ENCODE data around the gene CCDC159.
"Not testable (repeated sequence)": the region's sequence is repeated elsewhere in the genome, so short reads cannot be mapped to it uniquely, and the experiment has no call there.

Gene CCDC159

GRCh38 chr19:11338569-11339253 lies 7.6 kb upstream of the CCDC159 start:
- no peak for DNase-seq

DNA sequence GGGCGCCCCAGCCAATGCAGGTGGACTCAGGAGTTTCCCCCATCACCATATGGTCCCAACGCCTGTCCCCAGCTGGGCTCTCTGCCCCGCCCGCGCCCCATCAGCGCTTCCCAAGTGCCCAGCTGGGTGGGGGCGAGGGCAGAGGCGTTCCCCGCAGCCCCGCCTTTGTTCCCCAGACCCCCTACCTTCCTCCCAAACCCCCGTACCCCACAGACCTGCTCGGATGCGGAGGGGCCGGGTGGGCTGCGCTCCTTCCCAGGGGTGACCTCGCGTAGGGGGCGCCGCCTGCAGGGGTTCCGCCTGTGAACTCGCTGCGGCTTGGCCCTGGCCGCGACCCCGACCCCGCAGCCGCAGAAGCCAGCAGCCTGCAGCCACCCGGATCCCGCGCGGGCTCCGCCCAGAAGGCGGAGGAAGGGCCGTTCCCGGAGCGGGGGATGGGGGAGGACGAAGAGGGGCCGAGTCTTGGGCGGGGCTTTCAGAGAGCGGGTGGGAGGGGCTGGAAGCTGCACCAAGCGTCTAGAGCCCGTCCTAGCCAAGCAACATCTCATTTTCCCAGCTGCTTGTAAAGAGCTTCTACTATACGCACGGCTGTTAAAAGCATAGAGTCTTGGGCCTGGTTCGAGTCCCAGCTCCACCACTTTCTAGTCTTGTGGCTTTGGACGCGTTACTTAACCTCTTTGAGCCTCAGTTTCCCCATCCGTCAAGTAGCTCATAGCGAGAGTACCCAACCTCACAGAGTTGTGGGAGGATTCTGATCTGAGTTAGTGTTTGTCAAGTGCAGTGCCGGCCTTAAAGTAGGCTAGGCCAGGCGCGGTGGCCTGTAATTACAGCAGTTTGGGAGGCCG lies 6.8 kb upstream of the CCDC159 start, which contains the start of gene RAB3D:
TSS of gene RAB3D (minus strand) at position 404 of the 845 bp plus-strand sequence. CDS start 2,258 bp downstream, outside the sequence.
- peak; percentile 95 for DNase-seq

GRCh38 chr19:11340099-11340467 lies 6.2 kb upstream of the CCDC159 start:
- DNase-seq: not testable (repeated sequence)

DNA sequence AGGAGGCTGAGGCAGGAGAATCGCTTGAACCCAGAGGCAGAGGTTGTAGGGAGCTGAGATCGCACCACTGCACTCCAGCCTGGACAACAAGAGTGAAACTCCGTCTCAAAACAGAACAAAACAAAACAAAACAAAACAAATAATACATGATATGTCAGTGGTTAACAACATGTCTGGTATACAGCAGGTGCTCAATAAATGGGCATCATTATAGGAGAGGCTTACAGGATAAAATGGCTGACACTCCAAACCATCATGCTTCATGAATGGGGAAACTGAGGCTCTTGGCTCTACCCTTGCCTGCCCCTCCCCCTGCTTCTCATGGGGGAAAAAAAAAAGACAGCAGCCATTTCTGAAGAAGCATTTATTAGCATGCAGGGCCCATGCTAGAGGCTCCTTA lies 3.9 kb upstream of the CCDC159 start:
- DNase-seq: no peak

DNA sequence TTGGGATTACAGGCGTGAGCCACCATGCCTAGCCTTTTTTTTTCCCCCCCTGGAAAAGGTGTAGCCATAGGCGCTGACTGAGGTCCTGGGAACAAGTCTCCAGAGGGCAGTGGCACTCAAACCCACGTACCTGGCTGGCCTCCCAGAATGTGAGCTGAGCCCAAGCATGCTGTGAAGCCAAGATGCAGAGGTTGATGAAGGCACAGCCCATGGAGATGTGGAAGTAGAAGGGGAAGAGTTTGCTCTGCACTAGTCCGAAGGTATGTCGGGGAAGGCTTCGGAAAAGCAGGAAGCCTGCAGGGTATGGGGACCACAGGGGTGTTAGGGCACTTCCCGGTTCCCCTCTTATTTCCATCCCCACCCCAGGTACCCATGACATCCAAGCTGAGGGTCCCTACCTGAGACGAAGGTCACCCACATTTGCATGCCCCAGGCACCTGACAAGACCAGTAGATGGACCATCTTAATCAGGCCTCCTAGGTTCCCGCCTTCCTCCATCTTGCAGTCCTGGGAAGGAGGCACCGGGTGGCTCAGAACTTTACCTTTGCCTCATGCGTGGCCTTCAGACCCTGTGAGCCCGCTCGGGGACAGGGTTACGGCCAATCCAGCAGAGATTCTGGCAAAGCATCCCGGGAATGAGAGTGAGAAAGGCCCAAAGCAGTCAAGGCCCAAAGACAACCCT lies 1.1 kb upstream of the CCDC159 start:
- no peak for DNase-seq

DNA sequence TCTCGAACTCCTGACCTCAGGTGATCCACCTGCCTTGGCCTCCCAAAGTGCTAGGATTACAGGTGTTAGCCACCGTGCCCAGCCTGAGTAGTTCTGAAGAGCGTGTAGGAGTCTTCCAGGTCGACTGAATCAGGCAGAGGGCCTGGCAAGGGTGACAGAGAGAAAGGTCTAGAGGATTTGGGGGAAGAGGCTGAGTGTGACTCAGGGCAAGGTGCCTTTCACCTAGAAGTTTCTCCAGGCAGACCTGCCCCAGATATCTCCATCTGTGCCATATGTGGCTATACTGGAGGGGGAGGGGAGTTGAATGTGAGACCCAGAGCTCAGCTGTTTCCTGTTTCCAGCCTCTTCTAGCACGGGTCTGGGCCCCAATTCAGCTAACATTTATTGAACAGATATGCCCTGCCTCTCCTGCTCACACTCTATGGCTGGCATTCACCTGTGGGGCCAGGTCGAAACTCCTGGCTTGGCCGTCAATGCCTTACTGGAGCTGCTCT lies 1.3 kb downstream of the CCDC159 start:
- DNase-seq: no peak

- no peak for DNase-seq
Measured at GRCh38 chr19:11349171-11349570, 2.9 kb downstream of the CCDC159 start.

GRCh38 chr19:11354102-11354501 lies 7.8 kb downstream of the CCDC159 start:
- DNase-seq: not testable (repeated sequence)

DNA sequence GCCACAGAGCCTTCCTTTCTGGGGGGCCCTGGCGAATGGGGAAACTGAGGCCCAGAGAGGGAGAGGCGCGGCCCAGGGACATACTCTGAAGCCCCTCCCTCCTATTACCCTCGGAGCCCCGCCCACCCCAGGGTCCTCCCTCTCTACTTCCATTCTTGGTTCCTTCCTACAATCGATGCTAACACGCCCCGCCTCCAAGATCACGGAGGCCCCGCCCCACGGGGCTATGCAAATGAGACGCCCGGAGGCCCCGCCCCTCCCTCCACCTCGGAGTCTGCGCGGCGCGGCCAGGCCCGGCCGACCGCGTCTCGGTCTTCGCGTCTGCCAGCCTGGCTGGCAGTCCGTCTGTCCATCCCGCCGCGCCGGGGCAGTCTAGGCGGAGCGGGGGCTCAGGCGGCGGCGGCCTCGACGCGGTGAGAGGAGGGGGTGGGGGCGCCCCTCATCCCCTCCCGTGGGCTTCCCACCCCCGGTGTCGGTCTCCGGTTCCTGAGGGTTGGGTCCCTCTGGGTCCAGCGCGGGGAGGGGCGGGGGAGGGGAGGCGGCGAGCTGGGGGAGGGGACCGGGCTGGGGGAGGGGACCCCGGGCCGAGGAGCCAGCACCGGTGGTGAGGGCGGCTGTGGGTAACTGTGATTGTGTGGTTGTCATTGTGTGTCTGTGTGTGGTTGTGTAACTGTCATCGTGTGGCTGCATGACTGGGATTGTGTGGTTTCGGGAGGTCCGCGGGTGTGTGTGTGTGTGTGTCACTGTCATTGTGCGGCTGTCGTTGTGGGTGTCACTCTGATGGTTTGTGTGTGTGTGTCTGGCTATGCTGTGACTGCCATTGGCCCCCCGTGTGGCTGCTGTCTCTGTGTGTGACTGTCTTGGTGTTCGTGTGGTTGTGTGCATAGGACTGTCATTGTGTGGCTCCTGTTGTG lies 9.1 kb downstream of the CCDC159 start, which contains the start of gene PLPPR2:
TSS of gene PLPPR2 (plus strand) at position 273 of the 914 bp plus-strand sequence. CDS start 2,242 bp downstream, outside the sequence.
- peak; percentile 96 for DNase-seq

DNA sequence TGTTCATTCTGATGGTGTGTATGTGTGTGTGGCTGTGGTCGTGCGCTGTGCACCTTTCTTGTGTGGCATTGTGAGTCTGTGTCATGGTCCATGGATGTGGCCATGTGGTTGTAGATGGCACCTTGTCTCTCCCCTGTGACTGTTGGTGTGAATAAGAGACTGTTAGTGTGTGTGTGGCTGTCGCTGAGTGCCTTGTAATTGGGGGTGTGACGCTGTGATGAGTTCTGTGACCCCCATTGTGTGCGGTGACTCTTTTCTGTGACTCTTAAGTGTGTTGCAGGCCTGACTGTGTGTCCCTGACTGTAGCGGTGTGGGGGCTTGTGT lies 9.7 kb downstream of the CCDC159 start:
- DNase-seq: no peak

- DNase-seq: no peak
Measured at GRCh38 chr19:11356676-11357550, 10.6 kb downstream of the CCDC159 start.

GRCh38 chr19:11359421-11359820 lies 13.1 kb downstream of the CCDC159 start:
- no peak for DNase-seq

- DNase-seq: no peak
Measured at GRCh38 chr19:11361037-11361770, 14.9 kb downstream of the CCDC159 start.

DNA sequence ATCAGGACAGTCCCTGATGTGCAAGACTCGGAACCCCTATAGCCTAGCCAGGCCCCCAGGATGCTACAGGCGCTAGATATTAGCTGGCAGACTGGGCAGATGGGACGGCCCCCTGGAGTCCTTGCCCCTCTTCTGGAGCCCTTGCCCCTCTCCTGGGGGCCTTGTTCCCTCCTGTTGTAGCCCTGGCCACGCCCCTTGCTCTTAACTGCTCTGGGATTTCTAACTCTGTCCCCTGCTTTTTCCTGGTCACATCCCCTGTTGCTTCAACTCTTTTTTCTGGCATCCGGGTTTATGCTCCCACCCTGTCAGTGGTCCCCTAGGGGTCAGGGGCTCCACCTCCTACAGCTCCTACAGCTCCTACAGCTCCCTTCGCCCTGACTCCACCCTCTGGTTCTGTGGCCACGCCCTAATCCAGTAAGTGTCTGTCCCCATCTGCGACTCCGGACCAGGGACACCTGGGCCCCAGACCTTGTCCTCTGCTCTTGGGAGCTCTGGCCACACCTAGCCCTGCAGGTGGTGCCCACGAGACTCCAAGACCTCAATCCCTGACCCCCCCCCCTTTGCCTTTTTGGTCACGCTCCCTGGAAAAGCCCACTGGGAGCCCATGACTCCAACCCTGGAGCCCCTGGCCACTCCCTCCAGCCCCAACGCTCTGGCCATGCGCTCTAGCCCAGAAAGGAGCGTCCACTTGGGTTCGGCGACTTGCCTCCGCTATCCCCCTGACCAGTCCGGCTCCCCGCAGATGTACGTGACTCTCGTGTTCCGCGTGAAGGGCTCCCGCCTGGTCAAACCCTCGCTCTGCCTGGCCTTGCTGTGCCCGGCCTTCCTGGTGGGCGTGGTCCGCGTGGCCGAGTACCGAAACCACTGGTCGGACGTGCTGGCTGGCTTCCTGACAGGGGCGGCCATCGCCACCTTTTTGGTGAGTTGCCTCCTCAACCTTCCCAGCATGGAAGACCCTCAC lies 15.7 kb downstream of the CCDC159 start:
- DNase-seq: no peak

DNA sequence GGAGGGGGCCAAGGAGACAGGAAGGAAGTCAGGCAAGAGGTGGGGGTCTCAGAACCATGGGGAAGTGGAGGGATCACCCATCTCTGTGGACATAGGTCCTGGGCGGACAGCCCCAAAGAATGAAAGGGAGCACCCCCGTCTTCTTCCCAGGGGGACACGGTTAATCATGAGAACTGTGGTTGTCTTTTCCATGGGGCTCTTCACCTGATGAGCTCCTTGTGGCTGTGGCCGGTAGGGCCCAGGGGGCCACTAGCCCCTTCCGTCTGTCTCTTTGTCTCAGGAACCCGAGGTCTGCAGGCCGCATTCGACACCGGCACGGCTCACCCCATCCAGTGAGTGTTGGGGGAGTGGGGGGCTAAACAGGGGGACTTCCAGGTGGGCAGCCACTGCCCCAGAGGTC lies 17.6 kb downstream of the CCDC159 start:
- DNase-seq: no peak

GRCh38 chr19:11364296-11364904 lies 18.1 kb downstream of the CCDC159 start:
- DNase-seq: no peak

DNA sequence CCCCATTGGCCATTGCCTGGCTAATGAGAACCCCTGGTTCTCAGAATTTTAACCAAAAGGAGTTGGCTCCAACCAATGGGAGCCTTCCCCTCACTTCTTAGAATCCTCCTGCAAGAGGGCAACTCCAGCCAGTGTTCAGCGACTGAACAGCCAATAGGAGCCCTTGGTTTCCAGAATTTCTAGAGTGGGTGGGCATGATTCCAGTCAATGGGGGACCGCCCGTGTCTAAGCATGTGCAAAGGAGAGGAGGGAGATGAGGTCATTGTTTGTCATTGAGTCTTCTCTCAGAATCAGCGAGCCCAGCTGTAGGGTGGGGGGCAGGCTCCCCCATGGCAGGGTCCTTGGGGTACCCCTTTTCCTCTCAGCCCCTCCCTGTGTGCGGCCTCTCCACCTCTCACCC lies 18.6 kb downstream of the CCDC159 start:
- DNase-seq: no peak

- no peak for DNase-seq
Measured at GRCh38 chr19:11365557-11366117, 19.3 kb downstream of the CCDC159 start.

DNA sequence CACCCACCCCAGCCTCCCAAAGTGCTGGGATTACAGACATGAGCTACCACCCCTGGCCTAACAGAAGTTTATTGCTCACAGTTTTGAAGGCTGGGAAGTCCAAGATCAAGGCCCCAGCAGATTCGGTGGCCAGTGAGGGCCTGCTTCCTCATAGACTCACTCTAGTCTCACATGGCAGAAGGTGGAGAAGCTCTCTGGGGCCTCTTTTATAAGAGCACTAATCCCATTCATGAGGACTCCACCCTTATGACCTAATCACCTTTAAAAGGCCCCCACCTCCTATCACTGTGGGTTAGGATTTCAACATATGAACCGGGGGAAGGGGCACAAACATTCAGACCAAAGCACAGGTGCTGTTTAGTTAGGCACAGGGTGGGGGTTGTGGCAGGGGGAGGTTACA lies 21.2 kb downstream of the CCDC159 start:
- DNase-seq: no peak

All from NCI-H146 (cell line).